CD4-positive, alpha-beta T cell treated with Interleukin-17A for 1 hour (primary cell): ENCODE data around the gene PRSS57.
A peak's percentile ranks its signal among the peaks of the same experiment; 100 is the strongest.
"Not testable (repeated sequence)": the region's sequence is repeated elsewhere in the genome, so short reads cannot be mapped to it uniquely, and the experiment has no call there.

ENCODE experiments used
- DNase-seq: peaks from one replicate; pipeline ENCODE4 v3.0.0-alpha.2; 2020

The PRSS57 gene

DNA sequence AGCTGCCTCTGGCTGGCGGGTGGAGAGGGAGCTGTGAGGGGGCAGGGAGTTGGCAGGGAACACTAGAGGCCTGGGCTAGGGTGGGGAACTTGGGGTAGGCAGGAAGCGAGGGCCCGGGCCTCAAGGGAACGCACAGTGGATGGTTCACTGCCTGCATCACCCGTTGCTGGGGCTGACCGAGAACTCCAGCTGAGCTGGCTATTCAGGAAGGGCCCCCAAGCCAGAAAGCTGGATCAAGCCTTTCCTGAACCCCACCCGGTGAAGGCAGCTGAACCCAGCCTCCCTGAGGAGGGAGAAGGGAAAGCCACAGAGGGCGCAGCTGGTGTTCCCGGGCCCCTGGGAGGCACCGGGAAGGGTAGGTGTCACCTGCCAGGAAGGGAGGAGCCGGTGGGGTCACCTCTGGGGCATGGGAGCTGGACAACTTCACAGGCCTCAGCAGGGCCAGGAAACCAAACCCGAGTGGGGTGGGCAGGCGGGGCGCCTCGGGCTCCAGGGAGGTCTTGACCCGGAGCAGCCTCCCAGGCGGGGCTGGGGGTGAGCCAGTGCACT is 27.4 kb upstream of the PRSS57 start:
- DNase-seq, result no peak

GRCh38 chr19:720345-721160 is 25.3 kb upstream of the PRSS57 start:
- no peak for DNase-seq

DNA sequence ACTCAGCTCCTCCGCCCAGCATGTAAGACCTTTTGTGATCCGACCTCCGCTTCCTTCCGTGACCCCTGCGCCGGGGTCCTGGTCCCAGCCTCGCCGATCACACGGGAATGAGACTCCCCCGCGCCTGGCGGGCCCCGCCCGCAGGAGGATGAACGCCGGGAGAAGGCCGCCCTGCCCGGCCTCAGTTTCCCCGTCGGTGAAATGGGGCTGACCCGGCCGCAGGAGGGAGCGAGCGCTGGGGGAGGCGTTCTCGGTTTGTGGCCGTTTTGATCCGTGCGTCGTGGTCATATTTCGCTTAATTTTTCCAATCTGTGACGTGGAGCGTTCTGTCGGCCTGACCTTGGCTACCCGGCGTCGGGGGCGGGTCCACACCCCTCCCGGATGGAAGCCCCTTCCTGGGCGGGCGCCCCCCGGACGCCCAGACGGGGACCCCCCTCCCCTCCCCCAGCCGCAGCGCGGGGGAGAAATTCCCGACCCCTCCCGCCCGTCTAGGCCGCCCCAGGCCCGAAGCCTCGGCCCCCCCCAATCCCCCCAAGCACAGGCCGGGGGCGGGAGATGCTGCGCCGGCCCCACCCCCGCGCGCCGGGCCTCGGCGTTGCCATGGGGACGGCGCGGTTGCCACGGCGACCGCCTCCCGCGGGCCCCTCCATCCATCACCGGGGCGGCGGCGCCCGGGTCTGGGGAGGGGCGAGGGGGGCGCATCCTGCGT is 24.5 kb upstream of the PRSS57 start:
- DNase-seq, result no peak

GRCh38 chr19:718991-719512 is 23.8 kb upstream of the PRSS57 start:
- DNase-seq, result no peak

DNA sequence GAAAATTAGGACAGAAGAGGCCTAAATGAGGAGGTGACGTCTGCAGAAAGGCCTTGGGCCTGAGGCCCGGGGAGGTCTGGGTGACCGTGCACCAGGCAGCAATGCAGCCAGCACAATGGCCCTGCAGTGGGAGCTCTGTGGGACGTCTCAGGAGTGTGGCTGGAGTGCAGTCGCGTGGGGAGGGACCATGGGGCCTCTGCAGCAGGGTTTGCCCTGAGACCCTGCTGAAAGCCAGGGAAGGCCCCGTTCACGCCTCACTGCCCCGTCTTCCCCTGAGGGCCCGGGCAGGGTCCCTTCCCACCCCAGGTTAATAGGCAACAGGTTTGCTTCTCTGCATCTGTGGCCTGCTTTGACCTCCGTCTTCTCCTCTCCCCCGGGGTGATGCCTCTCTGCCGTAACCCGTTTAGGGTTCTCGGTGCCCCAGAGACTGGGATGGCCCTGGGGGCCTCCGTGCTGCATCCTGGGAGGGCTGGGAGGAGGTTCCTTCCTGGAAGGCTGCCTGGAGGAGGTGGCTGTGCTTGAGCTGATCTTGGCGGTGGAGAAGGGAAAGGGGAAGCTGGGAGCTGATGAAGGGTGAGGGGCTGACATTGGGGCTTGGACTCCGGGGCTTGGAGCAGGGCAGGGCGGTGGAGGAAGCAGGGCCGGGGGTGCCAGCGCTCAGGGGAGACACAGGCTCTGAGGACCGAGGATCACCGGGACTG is 23.1 kb upstream of the PRSS57 start:
- DNase-seq, result no peak

- DNase-seq, result no peak
These were observed 20.1 kb upstream of the PRSS57 start for GRCh38 chr19:715347-715746.

DNA sequence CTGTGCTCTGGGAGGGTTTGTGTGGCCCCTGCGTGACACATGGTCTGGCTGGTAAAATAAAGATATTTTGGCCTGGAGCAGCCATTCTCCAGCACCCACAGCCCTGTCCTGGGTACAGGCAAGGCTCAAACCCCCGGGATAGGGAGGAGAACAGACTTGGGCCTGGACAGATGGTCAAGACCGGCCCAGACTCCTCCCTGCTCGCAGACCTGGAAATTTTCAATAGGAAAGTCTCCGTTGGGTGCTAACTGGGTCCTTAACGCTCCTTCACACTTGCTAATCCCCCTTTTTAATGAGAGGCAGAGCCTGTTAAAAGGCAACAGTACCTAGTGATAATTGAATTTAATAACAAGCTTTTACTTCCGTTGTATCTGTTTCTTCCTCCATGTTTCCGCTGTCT is 16.0 kb upstream of the PRSS57 start:
- DNase-seq, result no peak

- no peak for DNase-seq
These were observed 15.5 kb upstream of the PRSS57 start for GRCh38 chr19:710767-711166.

DNA sequence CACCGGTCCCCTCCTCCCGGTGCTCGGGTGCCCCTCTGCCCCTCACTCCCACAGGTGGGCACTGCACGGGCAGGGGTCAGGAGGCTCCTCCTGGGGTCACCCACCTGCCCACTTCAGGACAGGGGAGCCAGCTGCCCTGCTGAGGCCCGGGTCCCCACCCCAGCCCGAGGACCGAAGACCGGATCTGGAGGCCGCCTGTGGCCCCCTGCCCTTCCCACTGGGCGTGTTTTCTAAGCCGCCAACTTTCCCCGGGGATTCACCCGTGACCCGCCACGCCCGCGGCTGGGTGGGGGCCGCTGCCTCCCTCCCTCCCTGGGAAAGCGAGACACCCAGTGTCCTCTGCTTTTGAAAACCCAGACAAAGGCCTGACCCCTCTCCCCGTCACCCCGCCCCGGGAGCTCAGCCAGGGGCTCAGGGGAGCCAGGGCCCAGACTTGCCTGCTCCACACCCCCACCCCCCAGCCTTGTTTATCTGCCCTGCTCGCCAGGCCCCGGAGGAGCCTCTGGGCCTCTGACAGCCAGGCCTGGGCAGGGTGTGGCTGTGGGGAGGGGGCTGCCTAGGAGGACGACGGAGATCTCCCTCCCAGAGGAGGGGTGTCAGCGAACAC is 14.8 kb upstream of the PRSS57 start:
- no peak for DNase-seq

GRCh38 chr19:709196-709964 is 14.1 kb upstream of the PRSS57 start:
- no peak for DNase-seq

DNA sequence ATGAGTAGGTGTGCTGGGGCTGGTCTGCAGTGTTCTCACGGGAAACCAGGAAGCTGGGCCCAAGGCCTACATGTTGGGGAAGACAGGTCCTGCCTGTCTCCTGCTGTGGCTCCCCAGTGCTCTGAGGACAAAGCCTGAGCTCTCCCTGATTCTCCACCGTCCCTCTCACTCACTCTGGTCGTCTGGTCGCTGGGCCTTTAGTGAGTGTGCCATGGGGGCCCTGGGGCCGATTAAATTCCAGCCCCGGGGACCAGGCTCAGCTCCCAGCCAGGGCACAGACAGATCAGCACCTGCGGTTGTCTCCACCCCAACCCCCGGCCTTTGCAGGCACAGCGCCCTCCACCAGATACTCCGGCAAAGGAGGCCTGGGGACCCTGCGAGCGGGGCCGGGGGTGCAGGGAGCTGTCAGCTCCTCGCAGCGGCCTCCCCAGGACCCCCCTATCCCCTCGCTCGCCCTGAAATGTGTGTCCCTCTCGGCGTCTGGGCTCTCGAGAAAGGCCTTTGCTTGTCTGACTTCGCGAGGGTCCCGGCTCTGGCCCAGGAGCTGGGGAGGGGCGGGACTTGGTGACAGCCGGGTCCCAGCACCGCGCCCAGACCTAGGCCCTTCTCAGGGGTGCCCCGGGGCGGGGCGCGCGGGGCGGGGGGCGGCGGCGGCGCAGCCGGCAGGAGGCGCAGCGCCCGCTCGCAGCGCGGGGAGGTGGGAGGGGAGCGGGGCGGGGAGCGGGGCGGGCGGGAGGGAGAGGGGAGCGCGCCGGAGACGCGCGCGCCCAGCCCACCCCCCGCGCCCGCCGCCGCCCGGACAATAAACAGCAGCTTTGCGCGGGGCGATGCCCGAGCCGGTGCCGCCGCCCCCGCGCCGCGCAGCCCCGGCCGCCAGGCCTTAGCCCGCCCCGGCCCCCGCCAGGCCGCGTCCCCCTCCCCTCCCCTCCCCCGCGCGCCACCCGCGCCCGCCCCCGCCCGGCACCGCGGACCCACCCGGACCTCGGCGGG is 13.2 kb upstream of the PRSS57 start, which contains the start of gene PALM:
TSS of gene PALM (plus strand) at position 782 of the 990 bp plus-strand sequence. CDS start 212 bp downstream, outside the sequence.
- no peak for DNase-seq

GRCh38 chr19:704447-704741 is 9.1 kb upstream of the PRSS57 start:
- no peak for DNase-seq

GRCh38 chr19:703651-704446 is 8.6 kb upstream of the PRSS57 start:
- peak; percentile 65 for DNase-seq

GRCh38 chr19:703329-703650 is 8.0 kb upstream of the PRSS57 start:
- no peak for DNase-seq

DNA sequence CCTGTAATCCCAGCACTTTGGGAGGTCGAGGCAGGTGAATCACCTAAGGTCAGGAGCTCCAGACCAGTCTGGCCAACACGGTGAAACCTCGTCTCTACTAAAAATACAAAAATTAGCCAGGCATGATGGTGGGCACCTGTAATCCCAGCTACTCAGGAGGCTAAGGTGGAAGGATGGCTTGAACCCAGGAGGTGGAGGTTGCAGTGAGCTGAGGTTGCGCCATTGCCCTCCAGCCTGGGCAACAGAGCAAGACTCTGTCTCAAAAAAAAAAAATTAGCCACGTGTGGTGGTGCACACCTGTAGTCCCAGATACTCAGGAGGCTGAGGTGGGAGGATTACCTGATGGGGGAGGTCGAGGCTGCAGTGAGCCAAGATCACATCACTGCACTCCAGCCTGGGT is 7.6 kb upstream of the PRSS57 start:
- not testable (repeated sequence) for DNase-seq

DNA sequence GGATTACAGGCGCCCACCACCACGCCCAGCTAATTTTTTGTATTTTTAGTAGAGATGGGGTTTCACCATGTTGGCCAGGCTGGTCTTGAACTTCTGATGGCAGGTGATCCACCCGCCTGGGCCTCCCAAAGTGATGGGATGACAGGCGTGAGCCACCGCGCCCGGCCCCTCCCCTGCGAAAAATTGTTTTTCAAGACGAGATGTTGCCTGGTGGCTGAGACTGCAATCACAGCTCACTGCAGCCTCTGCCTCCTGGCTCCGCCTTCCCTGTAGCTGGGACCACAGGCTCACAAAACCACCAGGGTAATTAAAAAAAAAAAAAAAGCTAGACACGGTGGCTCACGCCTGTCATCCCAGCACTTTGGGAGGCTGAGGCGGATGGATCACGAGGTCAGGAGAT is 4.6 kb upstream of the PRSS57 start:
- not testable (repeated sequence) for DNase-seq

- DNase-seq, result not testable (repeated sequence)
These were observed 3.3 kb upstream of the PRSS57 start for GRCh38 chr19:698529-698928.

GRCh38 chr19:694481-695351 is 536 bp downstream of the PRSS57 start:
- no peak for DNase-seq

DNA sequence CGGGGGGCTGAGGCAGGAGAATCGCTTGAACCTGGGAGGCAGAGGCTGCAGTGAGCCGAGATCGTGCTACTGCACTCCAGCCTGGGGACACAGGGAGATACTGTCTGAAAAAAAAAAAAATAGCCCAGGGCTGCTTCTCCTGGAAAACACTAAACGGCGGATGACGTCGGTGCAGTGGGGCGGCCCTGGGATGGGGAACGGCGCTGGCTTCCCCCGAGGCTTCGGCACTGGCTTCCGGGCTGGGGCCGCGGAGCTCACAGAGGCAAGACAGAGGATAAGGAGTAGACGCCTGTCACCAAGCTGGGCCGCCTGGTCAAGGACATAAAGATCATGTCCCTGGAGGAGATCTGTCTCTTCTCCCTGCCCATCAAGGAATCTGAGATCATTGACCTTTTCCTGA is 5.0 kb downstream of the PRSS57 start:
- DNase-seq, result no peak
